Measurements from ENCODE around the gene ACOT7.

Gene ACOT7

DNA sequence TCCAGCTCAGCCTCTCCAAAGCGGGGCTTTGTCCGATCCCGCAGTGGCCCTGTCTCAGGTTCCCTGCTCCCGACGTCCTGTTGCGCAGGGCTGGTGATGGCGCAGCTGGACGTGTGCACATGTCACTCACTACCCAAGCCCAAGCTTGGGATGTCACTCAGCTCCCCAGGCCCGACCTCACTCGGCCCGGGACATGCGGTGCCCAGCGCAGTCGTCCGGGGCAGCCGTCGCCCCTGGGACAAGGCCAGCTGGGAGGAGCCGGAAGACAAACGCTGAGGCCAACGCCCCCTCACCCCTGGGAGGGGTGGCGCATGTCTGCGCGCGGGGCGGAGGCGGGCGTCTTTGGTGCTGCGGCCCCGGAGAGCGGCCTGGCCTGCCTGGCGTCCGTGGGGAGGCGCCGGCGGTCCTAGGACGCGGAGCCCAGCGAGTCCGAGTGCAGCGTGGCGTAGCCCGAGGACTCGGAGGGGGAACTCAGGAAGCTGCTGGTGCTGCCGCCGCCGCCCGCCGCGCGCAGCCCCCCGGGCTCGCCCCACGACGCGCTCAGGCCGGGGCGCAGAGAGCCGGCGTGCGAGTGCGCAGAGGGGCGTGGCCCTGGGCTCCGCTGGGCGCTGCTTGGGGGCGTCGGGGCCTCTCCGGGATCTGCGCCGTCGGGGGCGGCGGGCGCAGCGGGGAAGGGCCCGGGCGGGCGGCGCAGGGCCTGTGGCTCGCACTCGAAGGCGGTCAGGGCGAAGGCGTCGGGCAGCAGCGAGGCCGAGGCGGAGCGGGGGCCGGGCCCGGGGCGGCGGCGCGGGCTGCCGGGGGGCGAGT, 144.4 kb downstream of the ACOT7 start:
- no peak for DNase-seq (ENCODE audit: low read depth, low spot score)
- H3K36me3 ChIP-seq (ENCODE audit: insufficient read depth, insufficient read length, low read length) = no peaks in the 10 kb centered on the region
- H3K4me3 ChIP-seq (ENCODE audit: insufficient read length, low read depth) = no peak overlapping the region
- H3K27me3 ChIP-seq (ENCODE audit: insufficient read depth, insufficient read length) = peaks cover 62% of the 10 kb centered on the region
- no peaks in the 10 kb centered on the region for H3K9me3 ChIP-seq (ENCODE audit: insufficient read depth, low read length)
- H3K9ac ChIP-seq (ENCODE audit: insufficient read length, low read depth) = no peak overlapping the region
- H3K4me1 ChIP-seq (ENCODE audit: insufficient read depth, insufficient read length) = no peaks in the 10 kb centered on the region
- TF ChIP-seq ZNF274 (IDR thresholded peaks at IDR 0.05; ENCODE audit: low read depth, low read length) (no peak), YY1 (IDR thresholded peaks at IDR 0.05; ENCODE audit: insufficient read depth, insufficient read length) (no peak), SUZ12 (IDR thresholded peaks at IDR 0.05; ENCODE audit: extremely low read depth, insufficient read depth, insufficient read length) (no peak)

DNA sequence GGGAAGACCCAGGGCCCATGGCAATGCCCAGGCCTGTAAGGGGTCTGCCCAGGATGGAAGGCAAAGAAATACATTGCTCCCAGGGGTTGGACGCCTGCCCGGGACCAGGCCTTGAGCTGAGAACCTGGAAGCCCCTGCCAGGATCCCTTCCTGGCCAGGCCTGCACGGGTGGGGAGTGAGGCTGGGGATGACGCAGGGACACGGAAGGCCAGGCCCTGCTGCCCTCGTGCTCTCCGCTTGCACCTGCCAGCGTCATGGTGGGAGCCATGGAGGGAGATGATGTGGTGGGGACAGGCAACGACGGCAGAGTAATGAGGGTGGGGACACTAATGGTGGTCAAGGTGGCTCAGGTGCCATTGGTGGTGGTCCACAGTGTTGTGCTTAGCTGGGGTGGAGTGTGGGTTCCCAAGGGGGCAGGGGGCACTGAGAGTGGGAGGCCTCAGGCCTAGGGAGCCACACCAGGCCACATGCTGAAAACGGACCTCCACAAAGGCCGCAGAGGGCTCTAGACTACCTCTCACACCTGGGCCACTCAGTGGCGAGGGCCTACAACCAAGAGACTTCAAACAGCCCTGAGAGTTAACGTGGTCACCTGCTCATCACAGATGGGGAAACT, 145.3 kb downstream of the ACOT7 start:
- Histone ChIP-seq H3K36me3 (ENCODE audit: insufficient read depth, insufficient read length, low read length) (no peaks in the 10 kb centered on the region), H3K9ac (ENCODE audit: insufficient read length, low read depth) (no peak overlapping the region), H3K9me3 (ENCODE audit: insufficient read depth, low read length) (no peaks in the 10 kb centered on the region), H3K4me3 (ENCODE audit: insufficient read length, low read depth) (no peak overlapping the region), H3K27me3 (ENCODE audit: insufficient read depth, insufficient read length) (peaks cover 71% of the 10 kb centered on the region), H3K4me1 (ENCODE audit: insufficient read depth, insufficient read length) (no peaks in the 10 kb centered on the region)
- TF ChIP-seq ZNF274 (IDR thresholded peaks at IDR 0.05; ENCODE audit: low read depth, low read length) = no peak
- TF ChIP-seq YY1 (IDR thresholded peaks at IDR 0.05; ENCODE audit: insufficient read depth, insufficient read length) = no peak
- no peak for TF ChIP-seq SUZ12 (IDR thresholded peaks at IDR 0.05; ENCODE audit: extremely low read depth, insufficient read depth, insufficient read length)
- no peak for DNase-seq (ENCODE audit: low read depth, low spot score)

DNA sequence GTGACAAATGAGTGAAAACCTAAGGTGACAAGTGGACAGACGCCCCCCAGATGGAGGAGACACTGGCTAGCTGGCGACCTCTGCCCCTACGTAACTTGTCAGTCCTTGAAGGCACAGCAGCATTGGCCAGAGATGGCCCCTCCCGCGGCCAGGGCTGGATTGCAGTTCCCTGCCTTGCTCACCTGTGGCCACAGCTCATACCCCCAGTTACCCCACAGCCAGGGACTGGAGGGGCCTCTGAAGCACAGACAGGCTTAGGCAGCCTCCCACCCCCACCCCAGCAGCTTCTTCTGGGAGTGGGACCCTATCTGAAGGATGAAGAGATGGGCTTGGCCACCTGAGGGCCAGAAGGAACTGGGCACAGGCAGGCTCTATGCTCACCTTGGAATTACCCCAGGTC, 145.9 kb downstream of the ACOT7 start:
- H3K4me1 ChIP-seq (ENCODE audit: insufficient read depth, insufficient read length) = no peaks in the 10 kb centered on the region
- no peak for DNase-seq (ENCODE audit: low read depth, low spot score)
- no peak overlapping the region for H3K9ac ChIP-seq (ENCODE audit: insufficient read length, low read depth)
- no peaks in the 10 kb centered on the region for H3K9me3 ChIP-seq (ENCODE audit: insufficient read depth, low read length)
- no peak overlapping the region for H3K4me3 ChIP-seq (ENCODE audit: insufficient read length, low read depth)
- peaks cover 77% of the 10 kb centered on the region for H3K27me3 ChIP-seq (ENCODE audit: insufficient read depth, insufficient read length)
- no peaks in the 10 kb centered on the region for H3K36me3 ChIP-seq (ENCODE audit: insufficient read depth, insufficient read length, low read length)
- TF ChIP-seq YY1 (IDR thresholded peaks at IDR 0.05; ENCODE audit: insufficient read depth, insufficient read length) (no peak), SUZ12 (IDR thresholded peaks at IDR 0.05; ENCODE audit: extremely low read depth, insufficient read depth, insufficient read length) (no peak), ZNF274 (IDR thresholded peaks at IDR 0.05; ENCODE audit: low read depth, low read length) (no peak)

DNA sequence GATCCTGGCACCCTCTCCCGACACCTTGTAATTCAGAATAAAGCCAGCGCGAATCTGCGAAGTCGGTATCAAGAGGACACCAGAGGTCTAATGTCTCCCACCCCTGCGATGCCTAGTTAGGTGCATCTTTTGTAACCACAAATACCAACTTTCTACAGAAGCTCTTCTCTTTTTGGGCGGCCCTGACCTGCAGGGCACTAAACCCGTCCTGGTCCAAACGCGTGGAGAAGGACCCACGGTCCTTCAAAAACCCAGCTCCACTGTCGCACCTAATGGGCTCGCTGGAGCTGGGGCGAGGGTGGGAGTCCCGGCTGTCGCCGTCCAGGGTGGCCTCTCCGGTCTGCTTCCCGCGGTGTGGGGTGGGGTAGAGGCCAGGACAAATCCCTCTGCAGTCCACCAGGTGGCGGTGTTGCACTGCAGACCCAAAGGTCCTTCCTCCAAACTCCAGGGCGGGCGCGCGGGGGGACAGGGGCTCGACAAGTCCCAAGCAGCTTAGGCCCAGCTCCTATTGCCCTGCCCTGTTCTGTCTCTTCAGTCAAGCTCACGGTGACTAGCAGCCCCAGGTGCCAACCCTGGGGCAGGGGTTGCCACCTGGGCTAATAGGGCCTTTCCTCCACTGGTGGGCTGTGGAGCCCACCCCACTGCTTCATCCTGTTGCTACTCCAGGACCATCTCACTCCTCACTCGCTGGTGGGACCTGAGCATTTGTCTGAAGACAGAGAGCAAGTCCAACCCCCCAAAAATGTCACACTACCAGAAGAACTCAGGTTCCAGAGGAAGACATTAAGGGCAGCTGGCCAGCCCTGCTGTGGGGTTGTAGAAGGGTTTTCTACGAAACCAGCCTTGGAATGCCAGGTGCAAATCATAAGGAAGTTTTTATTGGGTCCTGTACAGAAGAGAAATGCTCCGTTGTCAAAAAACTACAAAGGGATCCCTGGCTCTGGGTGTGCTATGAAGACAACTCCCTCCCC, 146.8 kb downstream of the ACOT7 start:
- Histone ChIP-seq H3K9me3 (ENCODE audit: insufficient read depth, low read length) (no peaks in the 10 kb centered on the region), H3K27me3 (ENCODE audit: insufficient read depth, insufficient read length) (peaks cover 74% of the 10 kb centered on the region), H3K4me1 (ENCODE audit: insufficient read depth, insufficient read length) (no peaks in the 10 kb centered on the region), H3K9ac (ENCODE audit: insufficient read length, low read depth) (no peak overlapping the region), H3K36me3 (ENCODE audit: insufficient read depth, insufficient read length, low read length) (no peaks in the 10 kb centered on the region), H3K4me3 (ENCODE audit: insufficient read length, low read depth) (no peak overlapping the region)
- TF ChIP-seq YY1 (IDR thresholded peaks at IDR 0.05; ENCODE audit: insufficient read depth, insufficient read length) (no peak), ZNF274 (IDR thresholded peaks at IDR 0.05; ENCODE audit: low read depth, low read length) (no peak), SUZ12 (IDR thresholded peaks at IDR 0.05; ENCODE audit: extremely low read depth, insufficient read depth, insufficient read length) (no peak)
- DNase-seq (ENCODE audit: low read depth, low spot score) = no peak

DNA sequence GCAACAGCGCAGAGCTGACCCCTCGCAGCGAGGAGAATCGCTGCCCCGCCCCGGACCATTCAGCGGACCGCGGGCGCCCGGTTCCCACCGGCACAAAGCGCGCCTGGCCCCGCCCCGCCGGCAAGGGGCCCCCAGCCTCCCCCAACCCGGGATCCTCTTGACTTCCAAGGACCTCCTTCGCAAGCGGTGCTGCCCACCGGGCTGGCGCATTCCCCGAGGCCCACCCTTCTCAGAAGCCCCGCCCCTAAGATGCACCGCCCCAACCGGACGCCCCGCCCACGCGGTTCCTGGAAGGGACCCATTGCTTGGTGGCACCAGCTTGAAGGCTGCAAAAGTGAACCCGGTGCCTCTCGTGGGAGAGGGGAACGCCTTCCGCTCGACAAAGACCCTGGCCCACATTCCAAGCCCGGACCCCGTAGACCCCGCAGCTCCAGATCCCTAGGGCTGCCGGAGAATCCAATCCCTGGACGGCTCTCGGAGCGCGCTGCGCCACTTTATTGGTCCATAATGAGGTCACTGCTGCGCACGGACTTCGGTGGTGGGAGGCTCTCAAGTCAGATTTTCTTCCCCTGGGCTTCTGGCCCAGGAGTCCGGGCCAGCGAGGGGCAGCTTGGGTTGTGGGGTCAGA, 147.6 kb downstream of the ACOT7 start:
- Histone ChIP-seq H3K36me3 (ENCODE audit: insufficient read depth, insufficient read length, low read length) (no peaks in the 10 kb centered on the region), H3K9ac (ENCODE audit: insufficient read length, low read depth) (no peak overlapping the region), H3K4me1 (ENCODE audit: insufficient read depth, insufficient read length) (no peaks in the 10 kb centered on the region), H3K27me3 (ENCODE audit: insufficient read depth, insufficient read length) (peaks cover 74% of the 10 kb centered on the region), H3K9me3 (ENCODE audit: insufficient read depth, low read length) (no peaks in the 10 kb centered on the region), H3K4me3 (ENCODE audit: insufficient read length, low read depth) (no peak overlapping the region)
- no peak for TF ChIP-seq YY1 (IDR thresholded peaks at IDR 0.05; ENCODE audit: insufficient read depth, insufficient read length)
- TF ChIP-seq SUZ12 (IDR thresholded peaks at IDR 0.05; ENCODE audit: extremely low read depth, insufficient read depth, insufficient read length) = no peak
- TF ChIP-seq ZNF274 (IDR thresholded peaks at IDR 0.05; ENCODE audit: low read depth, low read length) = no peak
- no peak for DNase-seq (ENCODE audit: low read depth, low spot score)

DNA sequence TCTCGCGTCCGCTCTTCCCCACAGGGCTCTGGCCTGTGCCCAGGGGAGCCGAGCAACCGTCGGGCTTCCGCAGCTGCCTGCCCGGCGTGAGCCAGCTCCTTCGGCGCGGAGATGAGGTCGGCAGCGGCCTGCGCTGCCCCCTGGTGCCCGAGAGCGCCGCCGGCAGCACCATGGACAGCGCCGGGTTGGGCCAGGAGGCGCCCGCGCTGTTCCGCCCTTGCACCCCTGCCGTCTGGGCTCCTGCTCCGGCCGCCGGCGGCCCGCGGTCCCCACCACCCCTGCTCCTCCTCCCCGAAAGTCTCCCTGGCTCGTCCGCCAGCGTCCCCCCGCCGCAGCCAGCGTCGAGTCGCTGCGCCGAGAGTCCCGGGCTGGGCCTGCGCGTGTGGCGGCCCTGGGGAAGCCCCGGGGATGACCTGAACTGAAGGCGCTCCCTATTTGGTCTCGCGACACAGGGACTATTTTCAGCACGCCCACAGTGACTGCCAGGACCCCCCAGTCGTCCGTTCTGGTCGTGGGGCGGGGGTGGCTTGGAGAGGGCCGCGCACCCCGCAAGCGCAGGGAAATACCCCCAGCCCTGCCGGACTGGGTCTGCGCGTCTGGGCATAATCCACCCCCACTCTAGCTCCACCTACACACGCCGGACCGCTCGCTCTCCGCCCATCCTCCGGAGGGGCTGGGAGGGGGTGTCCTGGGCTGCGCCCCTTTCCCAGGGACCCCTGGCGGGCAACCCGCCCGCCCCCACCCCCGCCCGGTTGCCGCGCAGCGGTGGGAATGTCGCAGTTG, 148.3 kb downstream of the ACOT7 start:
- Histone ChIP-seq H3K9ac (ENCODE audit: insufficient read length, low read depth) (no peak overlapping the region), H3K4me1 (ENCODE audit: insufficient read depth, insufficient read length) (no peaks in the 10 kb centered on the region), H3K36me3 (ENCODE audit: insufficient read depth, insufficient read length, low read length) (no peaks in the 10 kb centered on the region), H3K4me3 (ENCODE audit: insufficient read length, low read depth) (no peak overlapping the region), H3K27me3 (ENCODE audit: insufficient read depth, insufficient read length) (peaks cover 71% of the 10 kb centered on the region), H3K9me3 (ENCODE audit: insufficient read depth, low read length) (no peaks in the 10 kb centered on the region)
- no peak for DNase-seq (ENCODE audit: low read depth, low spot score)
- TF ChIP-seq SUZ12 (IDR thresholded peaks at IDR 0.05; ENCODE audit: extremely low read depth, insufficient read depth, insufficient read length) (no peak), YY1 (IDR thresholded peaks at IDR 0.05; ENCODE audit: insufficient read depth, insufficient read length) (no peak)
